Measurements from ENCODE around the gene GUCA2A. TPM values are rescaled to one million over a fixed set of nuclear protein-coding genes. Genes with fewer than 3 reads are reported as not detected.

The GUCA2A gene
- total RNA-seq, 1 experiment from 2014 or later, result not detected

DNA sequence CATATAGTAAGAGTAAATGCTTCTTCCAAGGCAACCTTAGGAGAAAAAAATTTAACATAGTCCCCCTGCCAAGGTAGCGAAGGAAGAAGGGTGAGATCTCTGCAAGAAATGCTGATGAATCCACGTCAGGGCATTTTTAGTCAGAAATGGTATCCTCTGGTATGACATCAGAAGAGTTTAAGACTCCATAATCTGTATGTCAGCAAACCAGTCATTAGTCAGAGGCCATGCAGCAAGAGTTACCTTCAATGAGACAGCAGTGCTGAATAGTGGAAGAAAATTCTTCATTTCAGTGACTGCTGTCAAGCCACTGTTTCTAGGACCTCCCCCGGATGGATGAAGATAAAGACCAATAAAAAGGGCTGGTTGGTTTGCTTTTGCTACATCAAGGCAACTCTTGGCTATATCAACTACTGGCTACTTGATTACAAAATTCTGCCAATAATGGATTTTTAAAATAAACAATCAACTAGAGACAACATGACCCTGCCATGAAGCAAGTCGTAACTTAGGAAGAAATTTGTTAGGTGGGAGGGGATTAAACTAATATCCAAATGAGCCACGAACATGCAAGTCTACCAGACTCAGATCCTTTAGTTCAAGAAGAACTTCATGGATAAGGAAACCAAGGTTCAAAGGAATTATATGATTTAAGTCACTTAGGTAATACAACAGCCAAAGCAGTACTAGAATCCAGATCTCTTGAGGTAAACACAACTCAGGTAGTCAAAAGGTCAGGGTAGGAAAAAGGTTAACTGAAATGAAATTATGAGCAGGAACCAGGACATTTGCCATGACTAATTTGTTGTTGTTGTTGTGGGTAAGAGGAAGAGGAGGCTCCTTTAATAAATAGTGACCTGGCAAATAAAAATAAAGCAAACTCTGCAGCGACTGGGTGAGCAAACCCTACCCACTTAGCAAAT, 25.6 kb upstream of the GUCA2A start:
- CTCF ChIA-PET, result no interaction called here
- no peak overlapping the region for H3K4me3 ChIP-seq (ENCODE audit: low read depth in 2 of 2, low read length in 2 of 2)
- in situ Hi-C loops (cut with HindIII; ENCODE audit: low pct_unique_long_range_greater_than_20kb, low sequenced_read_pairs), result no loop called here
- no peaks in the 10 kb centered on the region for H3K27me3 ChIP-seq (ENCODE audit: control insufficient read depth, insufficient read depth, low read length)
- DNase-seq (ENCODE audit: low read depth, low spot score), result no peak
- H3K27ac ChIP-seq (ENCODE audit: low read length), result no peak overlapping the region
- POLR2A ChIA-PET, result no interaction called here
- no TSS peak for BruUV-seq (replicated peaks)
- intact Hi-C loops (cut with micrococcal nuclease; ENCODE audit: unreplicated experiment), result no loop called here
- no peak for TF ChIP-seq POLR2AphosphoS5 (IDR thresholded peaks at IDR 0.05; ENCODE audit: low read depth, low read length)
- TF ChIP-seq, protein P1, sequence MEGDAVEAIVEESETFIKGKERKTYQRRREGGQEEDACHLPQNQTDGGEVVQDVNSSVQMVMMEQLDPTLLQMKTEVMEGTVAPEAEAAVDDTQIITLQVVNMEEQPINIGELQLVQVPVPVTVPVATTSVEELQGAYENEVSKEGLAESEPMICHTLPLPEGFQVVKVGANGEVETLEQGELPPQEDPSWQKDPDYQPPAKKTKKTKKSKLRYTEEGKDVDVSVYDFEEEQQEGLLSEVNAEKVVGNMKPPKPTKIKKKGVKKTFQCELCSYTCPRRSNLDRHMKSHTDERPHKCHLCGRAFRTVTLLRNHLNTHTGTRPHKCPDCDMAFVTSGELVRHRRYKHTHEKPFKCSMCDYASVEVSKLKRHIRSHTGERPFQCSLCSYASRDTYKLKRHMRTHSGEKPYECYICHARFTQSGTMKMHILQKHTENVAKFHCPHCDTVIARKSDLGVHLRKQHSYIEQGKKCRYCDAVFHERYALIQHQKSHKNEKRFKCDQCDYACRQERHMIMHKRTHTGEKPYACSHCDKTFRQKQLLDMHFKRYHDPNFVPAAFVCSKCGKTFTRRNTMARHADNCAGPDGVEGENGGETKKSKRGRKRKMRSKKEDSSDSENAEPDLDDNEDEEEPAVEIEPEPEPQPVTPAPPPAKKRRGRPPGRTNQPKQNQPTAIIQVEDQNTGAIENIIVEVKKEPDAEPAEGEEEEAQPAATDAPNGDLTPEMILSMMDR (IDR thresholded peaks at IDR 0.05), result no peak
- no peak for TF ChIP-seq TCF7L2 (IDR thresholded peaks at IDR 0.05; ENCODE audit: low read depth, low read length)
- TF ChIP-seq, protein P2, sequence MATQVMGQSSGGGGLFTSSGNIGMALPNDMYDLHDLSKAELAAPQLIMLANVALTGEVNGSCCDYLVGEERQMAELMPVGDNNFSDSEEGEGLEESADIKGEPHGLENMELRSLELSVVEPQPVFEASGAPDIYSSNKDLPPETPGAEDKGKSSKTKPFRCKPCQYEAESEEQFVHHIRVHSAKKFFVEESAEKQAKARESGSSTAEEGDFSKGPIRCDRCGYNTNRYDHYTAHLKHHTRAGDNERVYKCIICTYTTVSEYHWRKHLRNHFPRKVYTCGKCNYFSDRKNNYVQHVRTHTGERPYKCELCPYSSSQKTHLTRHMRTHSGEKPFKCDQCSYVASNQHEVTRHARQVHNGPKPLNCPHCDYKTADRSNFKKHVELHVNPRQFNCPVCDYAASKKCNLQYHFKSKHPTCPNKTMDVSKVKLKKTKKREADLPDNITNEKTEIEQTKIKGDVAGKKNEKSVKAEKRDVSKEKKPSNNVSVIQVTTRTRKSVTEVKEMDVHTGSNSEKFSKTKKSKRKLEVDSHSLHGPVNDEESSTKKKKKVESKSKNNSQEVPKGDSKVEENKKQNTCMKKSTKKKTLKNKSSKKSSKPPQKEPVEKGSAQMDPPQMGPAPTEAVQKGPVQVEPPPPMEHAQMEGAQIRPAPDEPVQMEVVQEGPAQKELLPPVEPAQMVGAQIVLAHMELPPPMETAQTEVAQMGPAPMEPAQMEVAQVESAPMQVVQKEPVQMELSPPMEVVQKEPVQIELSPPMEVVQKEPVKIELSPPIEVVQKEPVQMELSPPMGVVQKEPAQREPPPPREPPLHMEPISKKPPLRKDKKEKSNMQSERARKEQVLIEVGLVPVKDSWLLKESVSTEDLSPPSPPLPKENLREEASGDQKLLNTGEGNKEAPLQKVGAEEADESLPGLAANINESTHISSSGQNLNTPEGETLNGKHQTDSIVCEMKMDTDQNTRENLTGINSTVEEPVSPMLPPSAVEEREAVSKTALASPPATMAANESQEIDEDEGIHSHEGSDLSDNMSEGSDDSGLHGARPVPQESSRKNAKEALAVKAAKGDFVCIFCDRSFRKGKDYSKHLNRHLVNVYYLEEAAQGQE (IDR thresholded peaks at IDR 0.05; ENCODE audit: insufficient read depth in 1 of 2, low read depth in 2 of 2, low read length in 1 of 2), result no peak
- TF ChIP-seq SIN3A (IDR thresholded peaks at IDR 0.05; ENCODE audit: borderline replicate concordance, insufficient read depth, low read depth, low read length), result no peak
- ATAC-seq, result no peak
- no peaks in the 10 kb centered on the region for H3K4me1 ChIP-seq (ENCODE audit: control insufficient read depth, insufficient read depth, low read length)
- no peaks in the 10 kb centered on the region for H3K9me3 ChIP-seq (ENCODE audit: control insufficient read depth, insufficient read depth, low read depth, low read length)
- H3K36me3 ChIP-seq (ENCODE audit: control insufficient read depth, insufficient read depth, low read length), result peaks cover 15% of the 10 kb centered on the region

- H3K36me3 ChIP-seq (ENCODE audit: control insufficient read depth, insufficient read depth, low read length), result peaks cover 18% of the 10 kb centered on the region
- no TSS peak for BruUV-seq (replicated peaks)
- H3K27ac ChIP-seq (ENCODE audit: low read length), result no peak overlapping the region
- no peak overlapping the region for H3K4me3 ChIP-seq (ENCODE audit: low read depth in 2 of 2, low read length in 2 of 2)
- H3K4me1 ChIP-seq (ENCODE audit: control insufficient read depth, insufficient read depth, low read length), result no peaks in the 10 kb centered on the region
- H3K27me3 ChIP-seq (ENCODE audit: control insufficient read depth, insufficient read depth, low read length), result no peaks in the 10 kb centered on the region
- intact Hi-C loops (cut with micrococcal nuclease; ENCODE audit: unreplicated experiment), result no loop called here
- H3K9me3 ChIP-seq (ENCODE audit: control insufficient read depth, insufficient read depth, low read depth, low read length), result no peaks in the 10 kb centered on the region
- TF ChIP-seq POLR2AphosphoS5 (IDR thresholded peaks at IDR 0.05; ENCODE audit: low read depth, low read length) (no peak), SIN3A (IDR thresholded peaks at IDR 0.05; ENCODE audit: borderline replicate concordance, insufficient read depth, low read depth, low read length) (no peak)
- TF ChIP-seq, protein P2 (IDR thresholded peaks at IDR 0.05; ENCODE audit: insufficient read depth in 1 of 2, low read depth in 2 of 2, low read length in 1 of 2), result no peak
- TF ChIP-seq, protein P1 (IDR thresholded peaks at IDR 0.05), result no peak
- POLR2A ChIA-PET, result no interaction called here
- in situ Hi-C loops (cut with HindIII; ENCODE audit: low pct_unique_long_range_greater_than_20kb, low sequenced_read_pairs), result no loop called here
- ATAC-seq (no peak), DNase-seq (ENCODE audit: low read depth, low spot score) (no peak)
- CTCF ChIA-PET, result no interaction called here
Observed at GRCh38 chr1:42186152-42186551, 21.6 kb upstream of the GUCA2A start.

All from Panc1 (cell line).